D721Med (cell line): ENCODE results near the gene PSMC1.

ENCODE experiments used
- DNase-seq: peaks from one replicate; pipeline ENCODE4 v3.0.0; 2011; ENCODE audit warnings: low spot score; ENCODE audit not compliant: insufficient read length
- FAIRE-seq: peaks from 2 replicates; lab custom pipeline; 2011; peaks lifted over from hg19 to GRCh38; lab: Jason Lieb, UNC
- CTCF ChIP-seq: IDR thresholded peaks from 2 replicates; pipeline ENCODE4 v1.5.1; 2012; ENCODE audit warnings: mild to moderate bottlenecking, control low read depth; ENCODE audit not compliant: insufficient read depth; ENCODE audit errors: missing control alignments

Gene PSMC1

GRCh38 chr14:90295870-90296516 is 39.6 kb downstream of the PSMC1 start:
- no peak for FAIRE-seq
- TF ChIP-seq CTCF: no peak
- no peak for DNase-seq

GRCh38 chr14:90296641-90297040 is 40.3 kb downstream of the PSMC1 start:
- no peak for DNase-seq
- no peak for TF ChIP-seq CTCF
- FAIRE-seq: no peak

- DNase-seq: no peak
- no peak for FAIRE-seq
- TF ChIP-seq CTCF: no peak
Observed at GRCh38 chr14:90297876-90298629, 41.7 kb downstream of the PSMC1 start.

- DNase-seq: no peak
- FAIRE-seq: no peak
- no peak for TF ChIP-seq CTCF
Observed at GRCh38 chr14:90299408-90299807, 43.1 kb downstream of the PSMC1 start.

GRCh38 chr14:90300611-90301047 is 44.3 kb downstream of the PSMC1 start:
- no peak for DNase-seq
- FAIRE-seq: no peak
- TF ChIP-seq CTCF: no peak

GRCh38 chr14:90301122-90301521 is 44.8 kb downstream of the PSMC1 start:
- no peak for TF ChIP-seq CTCF
- FAIRE-seq (no peak), DNase-seq (no peak)

GRCh38 chr14:90301668-90302090 is 45.3 kb downstream of the PSMC1 start:
- DNase-seq (no peak), FAIRE-seq (no peak)
- peak; percentile 70 for TF ChIP-seq CTCF
